KG1 (cell line): ENCODE results near the gene ARID1B.
"Not testable (repeated sequence)": the region's sequence is repeated elsewhere in the genome, so short reads cannot be mapped to it uniquely, and the experiment has no call there.

Source experiments
- DNase-seq: peaks from one replicate; lab custom pipeline; 2025; lab: John Stamatoyannopoulos, UW

ARID1B gene

DNA sequence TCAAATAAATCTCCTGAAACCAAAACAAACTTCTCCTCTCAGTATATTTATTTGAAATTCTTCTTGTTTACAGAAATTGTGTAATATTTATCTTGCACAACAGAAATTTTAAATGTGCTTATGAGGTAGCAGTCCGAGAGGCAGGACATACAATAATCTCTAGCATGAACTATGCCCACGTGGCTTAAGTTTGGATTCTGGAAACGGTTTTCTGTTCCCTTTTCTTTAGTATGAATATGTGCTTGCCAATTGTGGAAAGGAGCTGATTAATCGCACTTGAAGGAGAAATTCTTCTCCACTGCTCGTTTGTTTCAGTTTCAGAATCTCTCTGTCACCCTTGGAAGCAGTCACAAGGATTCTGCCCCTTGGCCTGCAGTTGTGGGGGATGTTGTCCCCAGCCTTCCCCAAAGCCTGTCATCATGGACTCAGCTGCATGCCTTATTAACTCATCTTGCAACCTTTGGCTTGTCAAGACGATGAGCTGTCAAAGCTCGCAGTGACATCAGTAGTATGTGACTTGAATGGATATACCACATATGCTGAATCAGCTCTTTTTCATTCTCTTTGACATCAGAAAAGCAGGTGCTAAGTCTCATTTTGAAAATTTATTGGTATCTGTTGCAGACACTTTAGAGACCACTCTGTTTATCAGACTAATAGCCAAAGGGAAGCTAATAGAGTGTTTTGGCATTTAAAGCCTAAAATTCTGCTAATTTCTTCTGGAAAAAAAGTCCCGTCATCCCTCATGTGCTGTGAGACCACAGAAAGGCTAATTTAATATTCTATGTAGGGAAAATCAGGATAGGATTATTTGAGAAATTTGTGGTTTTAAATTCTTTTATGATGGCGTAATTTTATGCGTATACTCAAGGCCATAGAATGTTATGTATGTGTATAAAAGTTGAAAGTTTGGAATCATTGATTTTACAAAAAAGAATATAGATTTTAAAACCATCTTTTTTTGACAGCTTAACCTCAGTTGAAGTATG is 186.8 kb downstream of the ARID1B start:
- DNase-seq = no peak

DNA sequence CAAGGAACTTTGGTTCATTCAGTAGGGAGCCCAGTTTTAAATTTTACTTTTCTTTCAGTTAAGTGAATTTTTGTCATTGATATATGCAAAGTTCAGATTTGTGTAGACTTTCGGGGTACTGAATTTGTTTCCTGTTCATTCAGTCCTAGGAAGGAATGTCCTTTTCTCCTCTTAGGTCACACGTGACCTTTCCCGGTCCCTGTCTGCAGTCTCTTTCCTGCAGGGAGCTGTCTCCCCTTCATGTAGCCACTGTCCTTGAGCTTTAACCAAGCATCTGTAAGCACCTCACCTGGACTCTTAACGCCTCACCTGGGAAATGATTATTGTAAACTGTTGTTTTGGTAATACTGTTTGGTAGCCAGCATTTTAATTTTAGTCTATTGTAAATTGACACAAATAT is 190.7 kb downstream of the ARID1B start:
- DNase-seq = no peak

DNA sequence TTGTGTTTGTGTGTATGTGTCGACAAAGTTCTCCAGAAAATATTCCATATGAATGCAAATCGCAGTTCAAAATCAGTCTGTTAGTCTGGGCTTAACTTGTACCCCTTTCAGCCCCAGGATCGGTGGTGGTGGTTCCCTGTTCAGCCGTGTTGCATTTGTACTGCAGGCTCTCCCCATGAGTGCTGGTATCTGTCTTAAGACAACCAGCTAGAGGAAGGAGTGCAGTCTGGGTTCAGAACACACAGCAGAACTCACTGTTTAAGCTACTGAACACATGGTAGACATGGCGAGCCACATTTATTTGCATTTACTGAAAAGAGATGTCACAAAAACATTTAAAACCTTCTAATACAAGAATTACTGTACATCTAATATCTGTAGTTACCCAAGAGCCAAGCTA is 192.1 kb downstream of the ARID1B start:
- DNase-seq = no peak

DNA sequence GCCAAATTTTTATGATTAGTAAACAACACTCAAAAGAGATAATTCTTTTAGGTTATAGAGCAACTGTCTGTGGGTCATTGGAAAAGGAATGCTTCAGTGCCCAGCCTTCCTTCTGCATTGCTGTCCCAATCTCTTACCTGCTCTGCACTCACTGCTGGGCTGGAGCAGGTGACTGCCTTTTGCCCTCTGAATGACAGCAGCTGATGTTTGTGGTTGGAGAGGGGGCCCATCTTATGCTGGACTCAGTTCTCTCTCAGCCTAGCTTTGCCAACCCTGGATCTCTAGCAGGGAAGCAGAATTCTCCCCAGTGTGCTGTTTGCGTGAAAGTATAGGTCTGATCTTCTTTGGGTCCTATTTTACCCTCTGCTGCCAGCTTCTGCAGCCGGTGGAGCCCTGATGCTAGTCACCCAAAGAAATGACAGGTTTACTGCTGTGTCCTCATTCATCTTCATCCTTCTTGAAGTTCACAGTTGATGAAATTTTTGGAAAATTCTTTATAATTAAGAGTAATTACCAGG is 193.5 kb downstream of the ARID1B start:
- no peak for DNase-seq

DNA sequence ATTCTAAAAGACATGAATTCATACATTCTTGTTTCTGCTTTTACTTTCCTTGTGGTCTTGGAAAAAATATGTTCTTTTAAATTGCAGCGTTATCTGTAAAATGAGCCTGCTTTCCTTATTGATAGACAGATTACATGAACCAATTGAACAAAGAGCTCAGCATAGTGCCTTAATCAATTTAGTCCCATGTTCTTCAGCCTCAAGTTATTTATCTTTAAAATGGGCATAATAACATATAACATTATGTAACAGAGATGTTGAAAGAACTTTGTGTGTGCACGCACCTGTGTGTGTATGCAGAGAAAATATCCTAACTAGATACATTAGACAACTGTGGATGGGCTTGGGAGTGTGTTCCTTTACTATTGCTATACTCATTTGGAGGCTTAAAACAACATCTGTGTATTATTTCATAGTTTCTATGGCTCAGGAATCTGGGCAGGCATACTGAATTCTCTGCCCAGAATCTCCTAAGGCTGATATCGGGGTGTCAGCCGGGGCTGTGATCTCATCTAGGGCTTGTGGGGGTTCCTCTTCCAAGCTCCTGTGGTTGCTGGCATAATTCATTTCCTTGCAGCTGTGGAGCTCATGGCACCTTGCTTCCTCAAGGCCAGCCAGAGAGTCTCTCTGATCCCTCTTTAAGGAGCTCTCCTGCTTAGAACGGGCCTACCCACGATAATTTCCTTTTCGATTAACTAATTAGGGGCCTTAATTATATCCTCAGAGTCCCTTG is 194.1 kb downstream of the ARID1B start:
- DNase-seq = no peak

DNA sequence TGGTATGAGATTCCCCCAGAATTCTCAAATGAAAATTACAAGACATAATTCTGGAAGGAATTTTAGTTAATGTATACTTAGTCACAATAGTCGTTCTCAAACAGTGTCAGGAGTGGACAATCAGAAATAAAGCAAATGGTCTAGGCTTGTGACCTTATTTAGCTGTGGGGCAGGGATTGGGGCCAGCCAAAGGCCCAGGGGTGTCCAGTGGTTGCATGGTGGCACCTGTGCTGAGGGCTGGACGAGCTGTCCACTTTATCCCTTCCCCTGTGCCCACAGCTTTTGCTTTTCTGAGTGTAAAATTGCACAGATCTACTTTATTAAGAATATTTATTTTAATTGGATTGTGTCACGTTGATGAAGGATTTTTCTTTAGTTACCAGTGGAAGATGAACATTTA is 195.0 kb downstream of the ARID1B start:
- no peak for DNase-seq

DNA sequence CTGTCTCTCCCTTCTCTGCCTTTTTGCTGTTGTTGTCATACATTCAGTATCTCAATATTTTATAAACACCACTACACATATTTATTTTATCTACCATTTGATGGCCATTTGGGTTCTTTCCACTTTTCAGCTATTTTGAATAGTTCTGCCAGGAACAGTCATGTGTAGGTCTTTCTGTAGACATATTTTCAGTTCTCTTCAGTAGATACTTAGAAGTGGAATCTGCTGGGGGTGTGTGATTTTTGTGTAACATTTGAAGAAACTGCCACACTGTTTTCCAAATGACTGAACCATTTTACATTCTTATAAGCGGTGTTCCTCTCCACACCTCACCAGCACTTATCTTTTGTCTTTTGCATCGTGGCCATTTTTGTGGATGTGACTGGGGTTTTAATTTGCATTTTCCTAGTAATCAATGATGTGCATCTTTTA is 197.7 kb downstream of the ARID1B start:
- DNase-seq = no peak

DNA sequence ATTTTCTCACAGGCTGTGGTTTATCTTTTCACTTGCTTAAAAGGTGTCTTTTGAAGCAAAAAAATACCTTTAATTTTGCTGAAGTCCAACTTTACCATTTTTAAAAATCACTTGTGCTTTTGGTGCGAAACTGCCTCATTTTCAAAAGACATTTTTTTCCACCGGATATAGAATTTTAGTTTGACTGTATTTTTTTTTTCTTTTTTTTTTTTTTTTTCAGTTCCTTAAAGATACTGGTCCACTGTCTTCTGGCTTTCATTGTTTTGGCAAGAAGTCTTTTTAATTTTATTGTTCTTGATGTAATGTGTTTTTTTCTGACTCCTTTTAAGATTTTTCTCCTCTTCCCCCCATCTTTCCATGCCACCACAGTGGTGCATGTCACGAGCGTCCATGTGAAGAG is 198.2 kb downstream of the ARID1B start:
- DNase-seq = no peak

DNA sequence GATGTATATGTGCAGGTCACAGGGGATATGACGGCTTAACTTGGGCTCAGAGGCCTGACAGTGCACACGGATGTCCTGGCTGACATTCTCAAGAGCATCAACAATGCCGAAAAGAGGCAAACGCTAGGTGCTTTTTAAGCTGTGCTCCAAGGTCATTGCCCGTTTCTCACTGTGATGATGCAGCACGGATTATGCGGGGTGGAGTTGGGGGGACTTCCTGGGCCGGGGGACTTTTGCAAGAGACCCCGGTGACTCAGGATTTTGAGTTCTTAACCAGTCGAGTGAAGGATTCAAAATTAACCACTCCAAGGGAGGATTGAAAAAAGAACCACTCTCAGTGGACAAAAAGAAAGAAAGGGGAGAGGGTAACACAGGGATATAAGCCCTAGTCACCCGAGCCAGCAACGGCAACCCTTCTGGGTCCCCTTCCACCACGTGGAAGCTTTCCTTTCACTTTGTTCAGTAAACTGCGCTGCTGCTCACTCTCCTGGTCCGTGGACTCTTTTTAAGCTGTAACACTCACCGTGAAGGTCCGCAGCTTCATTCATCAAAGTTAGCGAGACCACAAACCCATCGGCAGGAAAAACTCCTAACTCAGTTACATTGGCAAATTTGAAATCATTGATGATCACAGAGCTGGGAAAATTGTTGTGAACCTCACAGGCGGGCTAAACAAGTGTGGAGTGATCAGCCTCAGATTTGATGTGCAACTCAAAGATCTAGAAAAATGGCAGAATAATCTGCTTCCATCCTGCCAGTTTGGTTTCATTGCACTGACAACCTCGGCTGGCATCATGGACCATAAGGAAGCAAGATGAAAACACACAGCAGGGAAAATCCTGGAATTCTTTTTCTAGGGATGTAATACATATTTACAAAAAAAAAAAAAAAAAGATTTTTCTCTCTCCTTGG is 199.3 kb downstream of the ARID1B start:
- peak; percentile 44 for DNase-seq

DNA sequence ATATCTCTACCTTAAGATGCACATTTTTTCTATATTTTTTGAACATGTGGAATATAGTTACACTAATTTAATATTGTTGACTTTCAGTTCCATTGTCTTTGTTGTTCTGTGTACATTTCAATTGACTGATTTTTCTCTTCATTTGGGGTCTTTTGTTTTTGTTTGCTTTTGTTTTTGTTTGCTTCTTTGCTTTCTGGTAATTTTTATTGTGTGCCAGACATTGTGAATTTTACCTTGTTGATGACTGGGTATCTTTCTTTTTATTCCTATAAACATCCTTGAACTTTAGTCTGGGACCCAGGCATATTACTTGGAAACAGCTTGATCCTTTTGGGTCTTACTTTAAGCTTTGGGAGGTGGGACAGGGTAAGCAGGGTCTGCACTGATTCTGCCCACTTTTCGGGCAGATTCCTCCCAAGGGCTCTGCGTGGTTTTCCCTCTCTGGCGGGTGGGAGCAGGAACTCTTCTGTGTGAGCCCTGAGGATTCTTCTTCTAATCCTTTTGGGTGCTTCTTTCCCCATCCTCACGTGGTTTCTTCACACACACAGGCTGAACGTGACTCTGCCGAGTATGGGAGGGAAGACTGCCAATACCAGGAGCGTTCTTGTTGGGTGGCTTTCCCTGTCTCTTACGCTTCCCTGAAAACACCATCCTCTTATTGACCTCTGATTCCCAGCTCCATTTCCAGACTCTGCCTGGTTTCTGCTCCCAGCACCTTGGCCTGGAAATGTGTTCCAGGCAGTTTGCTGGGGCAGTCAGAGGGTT is 200.5 kb downstream of the ARID1B start:
- DNase-seq = no peak

DNA sequence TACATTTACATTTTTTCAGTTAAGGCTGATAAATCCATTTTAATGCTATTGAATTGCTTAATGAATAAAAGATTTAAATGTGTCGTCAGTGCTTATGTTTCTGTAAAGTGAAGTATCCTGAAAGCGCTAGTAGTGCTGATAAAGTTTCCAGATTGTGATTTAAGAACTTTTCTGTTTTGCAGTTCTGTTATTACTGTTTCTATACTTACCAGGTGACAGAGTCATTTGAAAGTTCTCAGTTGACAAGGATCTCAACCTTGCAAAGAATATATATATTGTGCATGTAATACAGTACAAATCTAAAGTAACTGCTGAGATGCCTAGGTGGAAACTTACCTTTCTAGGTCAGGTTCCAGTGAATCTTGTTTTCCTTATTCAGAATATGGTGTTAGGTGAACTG is 201.8 kb downstream of the ARID1B start:
- DNase-seq = no peak

DNA sequence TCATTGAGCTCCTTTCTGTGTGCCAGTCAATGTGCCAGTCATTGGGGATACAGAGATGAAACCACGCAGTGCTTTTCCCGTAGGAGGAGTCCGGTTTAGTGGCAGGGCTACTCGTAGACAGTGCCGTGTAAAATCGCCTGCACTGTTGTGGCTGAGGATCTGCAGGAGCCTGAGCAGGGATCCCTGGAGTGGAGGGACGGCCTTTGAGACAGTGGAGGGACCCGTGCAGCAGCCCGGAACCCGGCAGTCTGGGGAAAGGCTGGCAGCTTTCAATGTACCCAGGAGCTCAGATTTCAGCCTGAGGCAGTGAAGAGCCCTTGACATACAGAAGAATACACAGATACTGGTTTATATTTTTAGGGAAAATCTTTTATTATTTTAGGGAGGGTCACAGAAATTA is 203.3 kb downstream of the ARID1B start:
- no peak for DNase-seq

DNA sequence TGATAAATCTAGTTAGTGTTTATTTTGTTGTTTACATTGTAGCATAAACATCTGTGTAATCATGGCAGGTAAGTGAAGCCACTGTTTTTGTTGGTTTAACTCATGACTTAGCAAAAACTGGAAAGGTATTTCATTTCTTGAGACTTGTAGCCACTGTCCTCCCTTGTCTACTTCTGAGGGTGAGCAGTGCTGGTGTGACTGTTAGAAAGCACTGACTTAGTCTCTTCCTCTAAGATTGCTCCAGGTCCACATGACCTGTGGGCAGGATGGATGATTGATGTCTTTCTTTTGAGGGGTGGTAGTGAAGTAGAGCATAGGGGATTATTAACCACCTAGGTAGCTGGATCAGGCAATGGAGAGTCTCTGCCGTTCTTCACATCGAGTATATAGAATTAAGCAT is 203.8 kb downstream of the ARID1B start:
- no peak for DNase-seq

DNA sequence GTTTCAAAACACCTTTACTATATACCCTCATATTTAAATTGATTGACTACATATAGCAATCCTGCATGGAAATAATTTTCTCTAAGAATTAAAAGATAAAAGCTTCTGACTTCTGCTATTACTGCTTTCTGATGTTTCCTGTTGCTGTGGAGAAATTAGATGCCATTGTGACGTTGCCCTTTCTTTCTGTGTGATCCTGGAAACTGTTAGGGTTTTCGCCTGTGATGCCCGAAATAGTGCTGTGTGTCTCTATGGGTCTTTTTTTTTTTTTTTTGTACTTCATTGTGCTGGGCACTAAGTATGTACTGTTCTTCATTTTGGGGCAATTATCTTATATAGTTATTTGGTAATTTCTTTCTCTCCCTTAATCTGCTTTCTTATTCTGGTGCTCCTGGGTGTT is 205.0 kb downstream of the ARID1B start:
- DNase-seq = no peak

DNA sequence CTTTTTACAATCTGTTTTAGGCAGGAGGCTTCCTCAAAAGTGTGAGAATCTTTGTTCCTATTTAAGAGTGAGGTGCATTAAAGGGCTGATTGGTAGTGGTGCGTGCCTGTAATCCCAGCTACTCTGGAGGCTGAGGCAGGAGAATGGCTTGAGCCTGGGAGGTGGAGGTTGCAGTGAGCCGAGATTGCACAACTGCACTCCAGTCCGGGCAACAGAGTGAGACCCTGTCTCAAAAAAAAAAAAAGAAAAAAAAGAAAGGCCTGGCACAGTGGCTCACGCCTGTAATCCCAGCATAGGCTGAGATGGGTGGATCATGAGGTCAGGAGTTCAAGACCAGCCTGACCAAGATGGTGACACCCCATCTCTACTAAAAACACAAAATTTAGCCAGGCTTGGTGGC is 205.7 kb downstream of the ARID1B start:
- not testable (repeated sequence) for DNase-seq

DNA sequence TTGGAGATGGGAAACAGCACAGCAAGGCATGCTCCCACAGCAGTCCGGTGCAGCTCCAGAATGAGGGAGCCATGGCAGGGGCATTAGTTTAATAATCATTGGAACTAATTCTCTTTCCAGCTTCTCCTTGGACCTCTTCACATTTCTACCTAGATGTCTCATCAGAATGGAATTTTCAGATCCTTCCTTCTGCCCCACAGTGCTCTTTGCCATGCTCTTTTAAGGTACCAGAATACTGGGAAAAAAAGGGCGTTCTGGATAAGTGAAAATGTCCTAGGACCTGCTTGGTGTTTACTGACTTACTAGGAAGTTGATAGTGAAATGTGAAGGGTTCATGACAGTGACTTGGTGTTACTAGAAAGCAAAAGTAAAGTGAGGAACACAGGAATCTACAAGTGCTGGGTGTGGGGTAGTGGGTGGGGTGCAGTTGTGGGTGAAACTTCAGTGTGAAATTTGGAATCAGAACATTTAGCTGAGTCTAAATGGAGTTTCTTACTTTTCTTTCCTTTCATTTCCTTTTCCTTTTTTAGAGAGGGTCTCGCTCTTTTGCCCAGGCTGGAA is 207.1 kb downstream of the ARID1B start:
- no peak for DNase-seq

DNA sequence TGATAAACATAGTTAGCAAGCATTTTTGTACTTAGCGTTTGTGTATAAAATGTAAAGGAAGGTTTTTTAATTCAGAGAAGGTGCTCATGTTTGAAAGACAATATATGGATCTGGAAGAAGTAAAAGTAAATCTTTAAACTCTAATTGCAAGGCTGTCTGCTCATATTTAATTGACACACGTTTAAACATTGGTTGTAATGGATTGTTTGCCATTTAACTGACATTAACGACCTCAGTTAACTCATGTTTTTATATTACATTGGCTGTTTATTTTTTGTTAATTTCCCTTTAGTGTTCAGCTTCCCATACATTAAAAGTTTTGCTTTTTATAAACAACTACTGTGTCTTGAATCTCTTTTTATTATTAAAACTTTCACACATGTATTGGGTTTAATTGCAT is 208.1 kb downstream of the ARID1B start:
- no peak for DNase-seq

DNA sequence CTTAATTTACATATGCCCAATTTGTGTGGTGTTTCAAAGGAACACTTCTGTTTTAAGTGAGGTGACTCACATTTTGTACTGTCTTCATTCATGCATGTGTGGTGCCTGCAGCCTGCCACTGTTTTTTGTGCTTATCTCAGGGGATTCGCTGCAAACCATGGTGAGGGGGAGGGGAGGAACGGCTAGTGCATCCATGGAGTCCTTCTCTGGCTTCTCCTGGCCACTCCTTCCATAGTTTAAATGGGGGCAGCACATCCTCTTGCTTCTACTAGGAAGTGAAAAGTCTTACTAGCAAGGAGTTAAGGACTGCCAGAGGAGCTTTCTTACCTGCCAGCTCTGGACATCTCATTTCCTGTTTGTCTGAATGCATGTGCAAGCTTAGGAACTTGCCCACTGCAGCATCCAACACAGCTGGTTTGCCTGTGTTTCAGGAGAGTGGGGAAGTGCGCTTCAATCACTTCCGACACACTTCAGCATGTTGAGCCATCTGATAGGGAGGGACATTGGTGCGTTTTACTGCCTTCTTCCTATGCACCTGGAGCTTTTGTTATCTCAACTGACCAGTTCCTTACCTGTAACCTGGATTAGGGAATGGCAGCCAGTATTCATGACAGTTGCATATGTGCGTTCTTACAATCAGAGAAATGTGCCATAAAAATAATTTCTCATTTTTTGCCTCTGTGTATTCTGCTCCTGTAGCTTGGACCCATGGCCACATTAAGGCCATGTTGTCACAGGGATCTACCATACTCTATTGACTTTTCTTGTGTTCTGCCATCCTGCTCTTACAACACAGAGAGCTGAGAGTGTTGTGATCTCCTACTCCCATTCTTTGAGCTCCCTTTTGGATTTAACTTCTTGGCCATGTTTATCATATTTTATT is 211.3 kb downstream of the ARID1B start:
- DNase-seq = no peak

DNA sequence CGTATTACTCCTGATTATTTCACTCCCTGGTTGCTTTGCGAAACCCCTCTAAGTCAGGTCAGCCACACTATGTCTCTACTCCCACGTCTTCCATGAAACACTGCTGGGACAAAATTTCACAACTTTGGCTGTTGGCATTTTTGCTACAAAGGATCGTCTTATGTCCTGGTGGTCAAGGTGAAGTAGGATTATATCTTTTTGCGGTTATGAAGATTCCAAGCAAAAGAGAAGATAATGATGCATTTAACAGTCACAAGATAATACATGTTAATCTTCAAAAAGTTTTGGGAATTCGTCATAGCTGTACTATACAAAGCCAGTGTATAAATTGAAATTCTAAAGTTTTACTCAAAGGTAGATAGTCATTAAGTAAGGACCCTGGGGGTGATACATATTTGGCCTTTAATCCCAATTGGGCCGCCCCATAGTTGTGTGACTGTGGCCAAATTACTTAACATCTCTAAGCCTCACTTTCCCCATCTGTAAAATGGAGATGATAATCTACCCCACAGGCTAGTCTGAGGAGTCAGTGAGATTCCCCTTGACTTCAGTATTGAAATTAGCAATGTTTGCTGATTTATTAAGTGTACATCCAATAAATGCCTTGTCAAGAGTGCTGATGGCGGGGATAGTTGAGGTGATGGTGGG is 212.1 kb downstream of the ARID1B start:
- DNase-seq = no peak
